HEK293 (cell line): Measurements from ENCODE around the gene ALPG.

ENCODE experiments used
- CTCF ChIA-PET: fragments of 350-600 bp; formaldehyde crosslinking; extraction: SDS; loops from one replicate; lab custom pipeline; 2021; ENCODE audit warnings: antibody characterized with exemption; lab: Yijun Ruan, JAX
- POLR2A ChIA-PET: fragments of 300-600 bp; formaldehyde crosslinking; extraction: SDS; loops from one replicate; lab custom pipeline; 2020; ENCODE audit warnings: antibody characterized with exemption, inconsistent platforms; lab: Yijun Ruan, JAX
- H3K27ac ChIP-seq: fragments of 200-500 bp; sonication (Bioruptor generic); 2 replicates; pipeline ENCODE4 v1.5.1; 2014; ENCODE audit warnings: low read depth, low read length, control low read depth, inconsistent platforms; ENCODE audit errors: extremely low read depth
- H3K36me3 ChIP-seq, 2 experiments: fragments of 200-500 bp in 1 of 2; sonication (Bioruptor generic) in 1 of 2; 1 replicate in 1 of 2; 2 replicates in 1 of 2; pipeline ENCODE4 v1.5.1; 2014 to 2017; ENCODE audit warnings: inconsistent platforms in 2 of 2, low read length in 2 of 2; ENCODE audit not compliant: control insufficient read depth in 2 of 2, insufficient read depth in 1 of 2
- H3K4me1 ChIP-seq: fragments of 200-500 bp; sonication (Bioruptor generic); 2 replicates; pipeline ENCODE4 v1.5.1; 2014; ENCODE audit warnings: mild to moderate bottlenecking, low read length, inconsistent platforms; ENCODE audit not compliant: control insufficient read depth, insufficient read depth
- H3K4me3 ChIP-seq: 2 replicates; pipeline ENCODE4 v1.5.1; 2011; ENCODE audit warnings: low read depth, mild to moderate bottlenecking, control low read depth, low read length, moderate library complexity
- H3K9me3 ChIP-seq: fragments of 200-500 bp; sonication (Bioruptor generic); 2 replicates; pipeline ENCODE4 v1.5.1; 2014; ENCODE audit warnings: low read depth, low read length, inconsistent platforms; ENCODE audit not compliant: control insufficient read depth, insufficient read depth
- EGR2 ChIP-seq: fragments of 450-650 bp; formaldehyde crosslinking; IDR thresholded peaks from 2 replicates; pipeline ENCODE4 v1.5.1; 2016; ENCODE audit warnings: low read depth, missing biosample characterization, missing genetic modification characterization
- HIC1 ChIP-seq: fragments of 450-650 bp; formaldehyde crosslinking; IDR thresholded peaks from 2 replicates; pipeline ENCODE4 v1.5.1; 2016; ENCODE audit warnings: missing biosample characterization, missing genetic modification characterization
- HOXD13 ChIP-seq: sonication (generic); formaldehyde crosslinking; IDR thresholded peaks from 2 replicates; pipeline ENCODE4 v1.8.0; 2022; ENCODE audit warnings: missing genetic modification reagents, borderline replicate concordance
- IKZF3 ChIP-seq: fragments of 450-650 bp; IDR thresholded peaks from 2 replicates; pipeline ENCODE4 v1.5.0; 2018; ENCODE audit warnings: missing biosample characterization, mild to moderate bottlenecking, missing genetic modification characterization, moderate library complexity
- KLF16 ChIP-seq: fragments of 450-650 bp; formaldehyde crosslinking; IDR thresholded peaks from 2 replicates; pipeline ENCODE4 v1.5.1; 2017; ENCODE audit warnings: missing biosample characterization, missing genetic modification characterization
- PRDM10 ChIP-seq: fragments of 450-650 bp; formaldehyde crosslinking; IDR thresholded peaks from 2 replicates; pipeline ENCODE4 v1.5.1; 2016; ENCODE audit warnings: missing biosample characterization, missing genetic modification characterization
- PRDM4 ChIP-seq: fragments of 450-650 bp; formaldehyde crosslinking; IDR thresholded peaks from 2 replicates; pipeline ENCODE4 v1.5.1; 2017; ENCODE audit warnings: missing biosample characterization, missing genetic modification characterization
- ZBTB10 ChIP-seq: fragments of 450-650 bp; formaldehyde crosslinking; IDR thresholded peaks from 2 replicates; pipeline ENCODE4 v1.5.1; 2016; ENCODE audit warnings: missing biosample characterization, missing genetic modification characterization
- ZNF155 ChIP-seq: fragments of 450-650 bp; formaldehyde crosslinking; IDR thresholded peaks from 2 replicates; pipeline ENCODE4 v1.5.1; 2016; ENCODE audit warnings: missing biosample characterization, missing genetic modification characterization
- ZNF169 ChIP-seq: fragments of 450-650 bp; formaldehyde crosslinking; IDR thresholded peaks from 2 replicates; pipeline ENCODE4 v1.5.1; 2016; ENCODE audit warnings: missing biosample characterization, missing genetic modification characterization
- ZNF19 ChIP-seq: fragments of 450-650 bp; formaldehyde crosslinking; IDR thresholded peaks from 2 replicates; pipeline ENCODE4; 2016; ENCODE audit warnings: missing biosample characterization, missing genetic modification characterization, low read depth
- ZNF23 ChIP-seq: fragments of 450-650 bp; formaldehyde crosslinking; IDR thresholded peaks from 2 replicates; pipeline ENCODE4 v1.5.1; 2016; ENCODE audit warnings: missing biosample characterization, missing genetic modification characterization, borderline replicate concordance
- ZNF280D ChIP-seq: fragments of 450-650 bp; formaldehyde crosslinking; IDR thresholded peaks from 2 replicates; pipeline ENCODE4 v1.5.1; 2016; ENCODE audit warnings: missing biosample characterization, missing genetic modification characterization
- ZNF37A ChIP-seq: fragments of 450-650 bp; IDR thresholded peaks from 2 replicates; pipeline ENCODE4 v1.5.1; 2018; ENCODE audit warnings: missing biosample characterization, missing genetic modification characterization
- ZNF560 ChIP-seq: fragments of 450-650 bp; formaldehyde crosslinking; IDR thresholded peaks from 2 replicates; pipeline ENCODE4 v1.5.1; 2017; ENCODE audit warnings: missing biosample characterization, missing genetic modification characterization, borderline replicate concordance
- ZNF610 ChIP-seq: fragments of 450-650 bp; formaldehyde crosslinking; IDR thresholded peaks from 2 replicates; pipeline ENCODE4 v1.5.1; 2016; ENCODE audit warnings: missing biosample characterization, missing genetic modification characterization, borderline replicate concordance
- ZNF658 ChIP-seq: fragments of 450-650 bp; formaldehyde crosslinking; IDR thresholded peaks from 2 replicates; pipeline ENCODE4; 2016; ENCODE audit warnings: missing biosample characterization, missing genetic modification characterization
- ZNF670 ChIP-seq: fragments of 450-650 bp; formaldehyde crosslinking; IDR thresholded peaks from 2 replicates; pipeline ENCODE4 v1.5.1; 2016; ENCODE audit warnings: missing biosample characterization, missing genetic modification characterization, low read depth
- ZNF792 ChIP-seq: fragments of 450-650 bp; formaldehyde crosslinking; IDR thresholded peaks from 2 replicates; pipeline ENCODE4 v1.5.1; 2016; ENCODE audit warnings: missing biosample characterization, missing genetic modification characterization

The ALPG gene

GRCh38 chr2:232416521-232417470, 10.2 kb downstream of the ALPG start:
- Histone ChIP-seq H3K27ac (no peak overlapping the region), H3K4me3 (no peak overlapping the region), H3K4me1 (no peaks in the 10 kb centered on the region)
- TF ChIP-seq ZNF37A (tag by site-specific recombination) (no peak), PRDM10 (tag by site-specific recombination) (no peak), IKZF3 (tag by site-specific recombination) (no peak), PRDM4 (tag by site-specific recombination) (no peak), EGR2 (tag by site-specific recombination) (no peak), ZNF169 (tag by site-specific recombination) (no peak), KLF16 (tag by site-specific recombination) (no peak)
- TF ChIP-seq, all 188 proteins: peak for 0
- Histone ChIP-seq H3K9me3 (no peaks in the 10 kb centered on the region), H3K36me3 (no peaks in the 10 kb centered on the region)
- ChIA-PET CTCF (interaction anchor here (0.6 kb wide), 2 partner anchors 49 to 355 kb away, joined by 3 to 7 read pairs; no protein-coding TSS in a partner anchor), POLR2A (no interaction called here)

- Histone ChIP-seq H3K4me1 (no peaks in the 10 kb centered on the region), H3K4me3 (no peak overlapping the region), H3K36me3 (no peaks in the 10 kb centered on the region), H3K27ac (no peak overlapping the region), H3K9me3 (no peaks in the 10 kb centered on the region)
- ChIA-PET POLR2A (no interaction called here), CTCF (no interaction called here)
- TF ChIP-seq ZNF610 (tag by site-specific recombination), result no peak
- TF ChIP-seq ZNF280D (tag by site-specific recombination), result no peak
- no peak for TF ChIP-seq HOXD13 (CRISPR knock-in tag)
- no peak for TF ChIP-seq ZBTB10 (tag by site-specific recombination)
- no peak for TF ChIP-seq ZNF19 (tag by site-specific recombination)
- TF ChIP-seq ZNF23 (tag by site-specific recombination), result no peak
- TF ChIP-seq HIC1 (tag by site-specific recombination), result no peak
- no peak for TF ChIP-seq ZNF792 (tag by site-specific recombination)
- TF ChIP-seq ZNF155, result no peak
- no peak for TF ChIP-seq ZNF560 (tag by site-specific recombination)
- TF ChIP-seq ZNF670, result no peak
- TF ChIP-seq ZNF658 (tag by site-specific recombination), result no peak
These were observed 10.8 kb downstream of the ALPG start for GRCh38 chr2:232417489-232417888.
